Activated CD8-positive, alpha-beta T cell treated with anti-CD3 and anti-CD28 coated beads for 36 hours (primary cell): ENCODE data around the gene NCK2. TPM values are rescaled to one million over a fixed set of nuclear protein-coding genes. Genes with fewer than 3 reads are reported as not detected.

ENCODE experiments used
- ATAC-seq: fragments of 200-7000 bp; cut with Tn5 transposase; one replicate; pipeline ENCODE4 v1.10.0; 2021; ENCODE audit warnings: mild to moderate bottlenecking, moderate library complexity
- CTCF ChIA-PET: fragments of 350-600 bp; sonication (Branson Sonifier 250); formaldehyde crosslinking; loops from one replicate; lab custom pipeline; 2021; ENCODE audit warnings: antibody characterized with exemption; lab: Charles Lee
- POLR2A ChIA-PET: fragments of 350-600 bp; sonication (Branson Sonifier 250); formaldehyde crosslinking; loops from one replicate; lab custom pipeline; 2021; ENCODE audit warnings: antibody characterized with exemption; lab: Charles Lee
- DNase-seq: peaks from one replicate; pipeline ENCODE4 v3.0.0-alpha.2; 2020
- H3K27ac Mint-ChIP-seq: one replicate; pipeline ENCODE4 v1.8.0; 2021; ENCODE audit warnings: mild to moderate bottlenecking, mixed read lengths
- H3K27me3 Mint-ChIP-seq: one replicate; pipeline ENCODE4 v1.8.0; 2021; ENCODE audit warnings: mixed read lengths
- H3K36me3 Mint-ChIP-seq: one replicate; pipeline ENCODE4 v1.8.0; 2021; ENCODE audit warnings: low read depth, mixed read lengths
- H3K4me1 Mint-ChIP-seq: one replicate; pipeline ENCODE4 v1.8.0; 2021; ENCODE audit warnings: low read depth, mixed read lengths
- H3K4me3 Mint-ChIP-seq: one replicate; pipeline ENCODE4 v1.8.0; 2021; ENCODE audit warnings: mild to moderate bottlenecking, moderate library complexity, mixed read lengths
- H3K9me3 Mint-ChIP-seq: one replicate; pipeline ENCODE4 v1.8.0; 2021; ENCODE audit warnings: mixed read lengths
- CTCF ChIP-seq: fragments of 200-600 bp; IDR thresholded peaks from one replicate; pipeline ENCODE4 v1.8.0; 2022; ENCODE audit warnings: antibody characterized with exemption, mild to moderate bottlenecking
- intact Hi-C: fragments of 100-400 bp; cut with micrococcal nuclease; formaldehyde crosslinking; loops from one replicate; pipeline ENCODE4 v1.10.0; 2022
- total RNA-seq, 2 experiments: library from RNA; stranded (reverse); gene quantifications; one replicate each; pipeline ENCODE4 v1.2.3, GENCODE V29; 2021

Gene NCK2
- total RNA-seq, 2 experiments from 2014 or later, result 68.3 to 69.7 TPM

GRCh38 chr2:105859694-105859951, 114.9 kb downstream of the NCK2 start:
- CTCF ChIA-PET, result interaction anchor here (1.4 to 2.1 kb wide), 3 partner anchors 56 to 70 kb away, joined by 5 to 11 read pairs (median 5); no protein-coding TSS in a partner anchor
- H3K27ac Mint-ChIP-seq, result peak overlapping the region; percentile 92
- H3K9me3 Mint-ChIP-seq, result no peaks in the 10 kb centered on the region

GRCh38 chr2:105860567-105860966, 115.9 kb downstream of the NCK2 start:
- Mint-ChIP-seq H3K27me3 (no peaks in the 10 kb centered on the region), H3K4me3 (peak overlapping the region; percentile 41), H3K27ac (peak overlapping the region; percentile 92), H3K9me3 (no peaks in the 10 kb centered on the region), H3K36me3 (peaks cover 71% of the 10 kb centered on the region), H3K4me1 (peaks cover 98% of the 10 kb centered on the region)
- TF ChIP-seq CTCF, result no peak
- ChIA-PET CTCF (no interaction called here), POLR2A (no interaction called here)
- DNase-seq (no peak), ATAC-seq (no peak)
- intact Hi-C loops, result no loop called here

More at GRCh38 chr2:105859694-105859951, 114.9 kb downstream of the NCK2 start:
- peaks cover 72% of the 10 kb centered on the region for H3K36me3 Mint-ChIP-seq
- peak overlapping the region; percentile 27 for H3K4me3 Mint-ChIP-seq
- intact Hi-C loops, result loop anchor here (5.0 kb wide), 3 partner anchors 62 to 228 kb away; no protein-coding TSS in a partner anchor
- H3K4me1 Mint-ChIP-seq, result peaks cover 98% of the 10 kb centered on the region
- ATAC-seq, result no peak
- no peaks in the 10 kb centered on the region for H3K27me3 Mint-ChIP-seq
- TF ChIP-seq CTCF, result no peak
- no peak for DNase-seq
- POLR2A ChIA-PET, result interaction anchor here (1.0 to 1.9 kb wide), 4 partner anchors 62 to 116 kb away, joined by 3 to 7 read pairs (median 4); no protein-coding TSS in a partner anchor

GRCh38 chr2:105861200-105861599, 116.5 kb downstream of the NCK2 start:
- no peak for TF ChIP-seq CTCF
- intact Hi-C loops, result no loop called here
- Mint-ChIP-seq H3K27ac (peak overlapping the region; percentile 92), H3K27me3 (no peaks in the 10 kb centered on the region), H3K4me1 (peaks cover 97% of the 10 kb centered on the region), H3K36me3 (peaks cover 66% of the 10 kb centered on the region), H3K9me3 (no peaks in the 10 kb centered on the region), H3K4me3 (peak overlapping the region; percentile 22)
- ChIA-PET CTCF (no interaction called here), POLR2A (no interaction called here)
- DNase-seq (no peak), ATAC-seq (no peak)

GRCh38 chr2:105862843-105863242, 118.1 kb downstream of the NCK2 start:
- Mint-ChIP-seq H3K27ac (peak overlapping the region; percentile 92), H3K4me3 (no peak overlapping the region), H3K9me3 (no peaks in the 10 kb centered on the region), H3K4me1 (peaks cover 97% of the 10 kb centered on the region), H3K36me3 (peaks cover 61% of the 10 kb centered on the region), H3K27me3 (no peaks in the 10 kb centered on the region)
- ChIA-PET CTCF (interaction anchor here (0.9 to 1.7 kb wide), 4 partner anchors 11 to 71 kb away, joined by 3 to 8 read pairs (median 4); no protein-coding TSS in a partner anchor), POLR2A (interaction anchor here (1.0 to 1.8 kb wide), 3 partner anchors 65 to 115 kb away, joined by 5 to 8 read pairs (median 5); no protein-coding TSS in a partner anchor)
- TF ChIP-seq CTCF, result no peak
- ATAC-seq, result no peak
- intact Hi-C loops, result no loop called here
- DNase-seq, result no peak

- peaks cover 57% of the 10 kb centered on the region for H3K36me3 Mint-ChIP-seq
- no peaks in the 10 kb centered on the region for H3K27me3 Mint-ChIP-seq
- H3K27ac Mint-ChIP-seq, result peak overlapping the region; percentile 92
- intact Hi-C loops, result no loop called here
- no peaks in the 10 kb centered on the region for H3K9me3 Mint-ChIP-seq
- H3K4me1 Mint-ChIP-seq, result peaks cover 95% of the 10 kb centered on the region
- no peak for TF ChIP-seq CTCF
- ChIA-PET POLR2A (interaction anchor here (0.6 to 1.1 kb wide), 3 partner anchors 13 to 306 kb away, joined by 3 to 4 read pairs (median 3); no protein-coding TSS in a partner anchor), CTCF (no interaction called here)
- peak; percentile 49 for DNase-seq
- ATAC-seq, result peak; percentile 59
- H3K4me3 Mint-ChIP-seq, result peak overlapping the region; percentile 37
Observed at GRCh38 chr2:105864262-105864661, 119.5 kb downstream of the NCK2 start.
